Keratinocyte (primary cell): ENCODE data around the gene SLC35D2.

Experiments
- EZH2 ChIP-seq: IDR thresholded peaks from one replicate; pipeline ENCODE4 v1.6.1; 2012; ENCODE audit warnings: inconsistent platforms, mild to moderate bottlenecking, low read length, moderate library complexity
- TF ChIP-seq, protein P1 (sequence below), 3 experiments: IDR thresholded peaks in 1 of 3; conservative IDR thresholded peaks in 1 of 3; optimal IDR thresholded peaks in 1 of 3; 2 replicates in 2 of 3; 3 replicates in 1 of 3; pipeline versions ENCODE3 to v1.5.1; 2011; ENCODE audit warnings: low read length in 3 of 3, mild to moderate bottlenecking in 3 of 3, moderate library complexity in 2 of 3, control low read depth in 1 of 3, inconsistent platforms in 1 of 3; ENCODE audit not compliant: insufficient read depth in 2 of 3; ENCODE audit errors: extremely low read depth in 1 of 3

DNA sequence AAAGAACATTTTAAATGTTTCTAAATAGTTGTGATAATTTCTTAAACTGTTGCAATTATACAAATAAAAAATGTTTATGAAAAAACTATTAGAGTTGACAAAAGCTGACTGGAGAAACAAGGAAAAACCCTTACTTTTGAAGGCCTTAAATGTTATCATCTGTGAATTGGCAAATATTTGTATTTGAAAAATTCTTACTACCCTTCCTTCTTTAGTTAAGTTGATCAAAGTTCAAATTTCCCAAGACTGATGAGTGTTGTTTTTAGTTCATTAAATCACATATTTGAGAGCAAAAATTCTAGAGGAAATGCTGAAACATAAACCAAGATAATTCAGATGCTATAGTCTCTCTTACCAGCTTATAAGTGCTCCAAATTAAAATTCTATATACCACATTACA is 2.6 kb upstream of the SLC35D2 start:
- no peak for TF ChIP-seq EZH2
- TF ChIP-seq, protein P1, sequence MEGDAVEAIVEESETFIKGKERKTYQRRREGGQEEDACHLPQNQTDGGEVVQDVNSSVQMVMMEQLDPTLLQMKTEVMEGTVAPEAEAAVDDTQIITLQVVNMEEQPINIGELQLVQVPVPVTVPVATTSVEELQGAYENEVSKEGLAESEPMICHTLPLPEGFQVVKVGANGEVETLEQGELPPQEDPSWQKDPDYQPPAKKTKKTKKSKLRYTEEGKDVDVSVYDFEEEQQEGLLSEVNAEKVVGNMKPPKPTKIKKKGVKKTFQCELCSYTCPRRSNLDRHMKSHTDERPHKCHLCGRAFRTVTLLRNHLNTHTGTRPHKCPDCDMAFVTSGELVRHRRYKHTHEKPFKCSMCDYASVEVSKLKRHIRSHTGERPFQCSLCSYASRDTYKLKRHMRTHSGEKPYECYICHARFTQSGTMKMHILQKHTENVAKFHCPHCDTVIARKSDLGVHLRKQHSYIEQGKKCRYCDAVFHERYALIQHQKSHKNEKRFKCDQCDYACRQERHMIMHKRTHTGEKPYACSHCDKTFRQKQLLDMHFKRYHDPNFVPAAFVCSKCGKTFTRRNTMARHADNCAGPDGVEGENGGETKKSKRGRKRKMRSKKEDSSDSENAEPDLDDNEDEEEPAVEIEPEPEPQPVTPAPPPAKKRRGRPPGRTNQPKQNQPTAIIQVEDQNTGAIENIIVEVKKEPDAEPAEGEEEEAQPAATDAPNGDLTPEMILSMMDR (optimal IDR thresholded peaks at IDR 0.05 in 1 of 3, IDR thresholded peaks at IDR 0.05 in 1 of 3, conservative IDR thresholded peaks at IDR 0.05 in 1 of 3; ENCODE audit: extremely low read depth in 1 of 3, insufficient read depth in 2 of 3, low read length in 3 of 3), result no peak
